Fibroblast of skin of abdomen (primary cell): Measurements from ENCODE around the gene DDX31.

Experiments
- DNase-seq: peaks from one replicate; pipeline ENCODE4 v3.0.0-alpha.2; 2013

The DDX31 gene

DNA sequence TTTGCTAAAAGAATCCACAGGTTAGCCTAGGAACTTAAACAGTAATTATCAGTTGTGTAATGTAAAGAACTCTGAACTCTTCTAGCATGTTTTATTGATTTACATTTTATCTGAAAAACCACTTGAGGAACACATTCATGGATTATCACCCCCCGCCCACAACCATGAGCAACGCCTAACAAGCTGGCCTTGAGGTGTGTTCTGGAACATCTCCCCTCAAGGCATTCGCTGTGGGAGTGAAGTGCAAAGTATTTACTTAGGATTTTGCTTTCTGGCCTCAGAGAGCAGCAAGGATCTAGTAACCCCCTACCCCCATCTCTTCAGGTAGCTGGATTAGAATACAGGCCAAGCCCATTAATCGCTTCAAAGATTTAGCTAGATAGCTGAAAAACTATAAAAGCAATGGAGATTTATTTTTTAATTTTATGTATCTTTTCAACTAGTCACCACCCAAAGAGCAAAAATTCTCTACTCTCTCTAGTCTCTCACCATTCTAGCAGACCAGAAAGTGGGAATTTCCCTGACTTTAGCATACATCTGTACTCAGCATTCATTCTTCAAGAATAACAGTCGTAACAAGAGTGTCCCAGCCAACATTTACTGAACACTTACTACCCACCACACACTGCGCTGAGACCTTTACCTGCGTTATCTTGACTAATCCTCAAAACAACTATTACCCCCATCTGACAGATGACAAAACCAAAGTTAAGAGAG, 37.2 kb downstream of the DDX31 start:
- DNase-seq = no peak

DNA sequence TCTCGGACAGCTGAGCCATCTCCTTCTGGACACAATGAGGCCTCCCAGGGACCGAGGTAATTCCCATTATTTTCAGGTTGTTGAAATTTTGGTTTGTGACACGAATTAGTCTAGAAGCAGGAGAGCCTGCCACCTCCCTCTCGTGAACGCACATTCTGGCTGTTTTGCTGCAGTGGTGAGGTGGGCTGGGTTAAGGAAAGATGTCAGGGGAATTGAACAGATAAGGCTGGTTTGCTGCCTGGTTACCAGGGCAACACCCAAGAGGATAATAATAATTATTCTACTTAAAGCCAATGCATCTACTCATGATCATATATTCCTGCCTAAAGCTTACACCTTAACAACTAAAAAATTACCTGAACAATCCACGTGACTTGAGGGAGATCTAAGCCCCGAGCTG, 38.1 kb downstream of the DDX31 start:
- DNase-seq = no peak

DNA sequence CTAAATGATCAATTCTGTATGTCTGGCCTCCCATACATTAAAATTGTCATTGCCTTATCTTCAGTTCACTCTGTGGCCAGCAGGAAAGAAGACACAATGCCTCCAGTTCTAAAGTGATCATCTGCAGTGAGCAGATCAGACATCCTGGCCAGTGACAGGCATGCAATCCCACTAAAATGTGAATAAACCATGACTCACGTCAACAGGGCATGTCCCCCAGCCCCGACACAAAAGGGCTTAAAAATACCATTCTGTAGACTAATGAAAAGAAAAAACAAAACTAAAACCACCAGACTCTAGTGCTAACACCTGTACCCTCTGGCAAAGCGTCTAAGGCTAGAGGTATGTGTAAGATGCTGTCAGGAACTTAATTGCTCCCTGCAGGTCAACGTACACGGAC, 38.5 kb downstream of the DDX31 start:
- peak; percentile 79 for DNase-seq

DNA sequence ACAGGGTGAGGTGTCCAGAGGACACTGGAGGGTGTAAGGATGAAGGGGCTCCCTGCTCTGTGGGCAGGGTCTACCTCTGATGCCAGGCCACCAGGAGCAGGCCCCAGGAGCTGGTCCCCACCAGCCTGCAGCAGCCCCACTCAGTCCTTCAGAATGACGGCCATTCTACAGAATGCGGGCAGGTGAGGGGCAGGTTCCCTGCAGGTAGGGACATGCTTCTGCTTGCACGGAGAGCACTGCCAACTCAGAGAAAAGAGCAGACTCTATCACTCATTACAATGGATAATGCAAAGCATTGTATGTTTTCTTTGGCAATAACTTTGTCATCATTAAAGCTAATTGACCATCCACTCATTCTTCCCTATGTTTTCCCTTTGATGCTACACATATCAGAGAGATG, 39.0 kb downstream of the DDX31 start:
- DNase-seq = no peak

DNA sequence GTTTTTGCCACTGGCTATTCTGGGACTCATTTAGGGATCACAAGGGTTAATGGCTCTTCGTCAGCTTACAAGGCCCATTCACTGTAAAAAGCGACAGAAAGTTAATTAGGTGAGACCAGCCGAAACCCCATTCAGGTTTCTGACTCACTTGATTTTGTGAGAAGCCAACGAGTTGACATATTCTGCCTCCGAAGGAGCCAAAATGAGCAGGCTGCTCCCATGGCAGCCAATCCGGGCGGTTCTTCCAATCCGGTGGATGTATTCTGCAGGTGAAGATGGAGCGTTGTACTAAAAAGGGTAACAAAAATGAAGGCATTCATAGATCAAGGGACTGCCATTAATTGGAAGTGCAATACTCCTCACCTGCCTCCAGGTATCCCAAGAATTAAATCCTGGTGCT, 39.7 kb downstream of the DDX31 start:
- no peak for DNase-seq

DNA sequence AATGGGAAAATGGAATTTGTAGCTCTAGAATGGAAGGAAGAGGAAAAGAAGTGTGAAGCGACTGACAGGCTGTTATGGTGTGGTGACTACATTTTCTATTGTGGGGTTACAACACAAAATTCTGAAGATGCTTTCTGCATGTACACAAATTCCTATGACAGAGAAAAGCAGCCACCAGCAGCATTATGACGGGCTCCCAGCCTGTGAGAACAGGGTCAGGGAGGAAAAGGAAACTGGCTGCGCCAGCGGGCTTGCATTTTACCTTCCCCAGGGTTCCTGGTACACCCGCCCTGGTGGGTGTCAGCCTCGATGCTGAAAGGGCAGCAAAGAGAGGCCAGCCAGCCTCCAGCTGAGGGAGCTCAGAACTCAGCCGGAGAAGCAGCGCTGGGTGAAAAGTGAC, 41.0 kb downstream of the DDX31 start:
- no peak for DNase-seq

DNA sequence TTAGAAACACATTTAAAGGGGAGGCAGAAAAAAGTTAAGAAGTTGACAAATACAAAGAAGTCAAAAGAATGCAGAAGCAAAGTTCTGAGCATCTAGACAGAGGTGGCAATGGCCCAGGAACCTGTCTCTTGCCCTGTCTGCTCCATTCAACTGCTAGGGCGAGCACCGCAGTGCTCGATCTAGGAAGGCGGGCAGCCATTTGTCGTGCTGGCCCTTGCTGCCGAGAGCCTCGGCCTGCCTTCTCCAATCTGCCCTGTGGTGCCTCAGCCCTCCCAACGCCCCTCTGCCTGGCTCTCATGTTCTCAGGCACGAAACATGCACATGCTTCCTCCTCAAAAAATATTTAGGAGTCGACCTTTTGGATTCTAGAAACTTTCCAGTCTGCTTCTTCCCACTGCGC, 42.2 kb downstream of the DDX31 start:
- no peak for DNase-seq

DNA sequence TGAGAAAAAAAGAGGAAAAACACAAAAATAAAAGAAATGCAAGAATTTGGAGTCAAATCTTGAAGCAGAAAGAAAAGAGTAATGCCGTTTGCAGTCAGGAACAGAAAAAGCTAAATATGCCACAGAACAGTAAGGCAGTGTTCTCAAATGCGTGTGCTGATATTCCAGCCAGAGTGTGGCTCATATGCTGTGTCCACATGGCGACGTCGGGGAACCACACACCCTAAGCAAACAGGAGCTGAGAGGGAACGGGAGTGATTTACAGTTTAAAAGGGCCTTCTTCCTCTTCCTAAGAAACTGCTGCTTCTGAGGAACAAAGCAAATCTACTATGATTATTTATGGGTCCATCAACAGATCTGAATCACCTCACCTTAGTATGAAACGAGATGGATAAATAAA, 42.7 kb downstream of the DDX31 start:
- no peak for DNase-seq

DNA sequence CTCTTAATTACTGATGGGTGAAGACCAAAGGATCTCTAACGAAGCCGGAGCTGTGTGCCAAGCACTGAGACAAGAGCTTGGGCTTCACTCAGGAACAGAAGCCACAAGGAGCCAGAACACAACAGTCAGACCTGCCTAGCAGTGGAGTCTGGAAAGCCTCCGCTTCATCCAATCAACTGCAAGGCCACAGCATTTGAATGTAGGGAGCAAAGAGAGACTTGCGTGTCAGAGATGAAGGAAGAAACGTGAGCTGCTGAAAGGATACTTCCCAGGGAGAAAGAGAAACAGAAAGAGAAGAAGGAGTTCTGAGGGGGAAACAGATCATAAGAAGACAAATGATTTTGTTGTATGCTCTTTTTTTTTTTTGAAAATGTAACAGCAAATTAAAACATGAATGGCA, 43.5 kb downstream of the DDX31 start:
- no peak for DNase-seq

DNA sequence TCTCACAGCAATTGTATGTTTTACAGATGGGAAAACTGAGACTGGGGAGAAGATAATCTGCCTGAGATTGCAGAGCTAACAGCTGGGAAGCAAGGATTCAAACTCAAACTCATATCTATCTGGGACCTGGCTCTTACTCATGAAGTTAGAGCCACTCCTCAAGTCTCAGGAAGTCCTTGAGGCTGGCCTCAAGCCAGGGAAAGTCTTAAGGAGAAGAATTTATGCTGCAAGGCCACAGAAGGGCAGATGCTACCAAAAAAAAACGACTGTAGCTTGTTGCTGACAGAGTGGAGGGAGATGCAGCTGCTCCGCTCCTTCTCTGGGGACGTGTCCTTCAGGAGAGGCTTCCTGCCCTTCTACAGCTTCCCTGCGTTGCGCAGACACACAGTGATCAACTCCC, 47.6 kb downstream of the DDX31 start:
- peak; percentile 54 for DNase-seq

DNA sequence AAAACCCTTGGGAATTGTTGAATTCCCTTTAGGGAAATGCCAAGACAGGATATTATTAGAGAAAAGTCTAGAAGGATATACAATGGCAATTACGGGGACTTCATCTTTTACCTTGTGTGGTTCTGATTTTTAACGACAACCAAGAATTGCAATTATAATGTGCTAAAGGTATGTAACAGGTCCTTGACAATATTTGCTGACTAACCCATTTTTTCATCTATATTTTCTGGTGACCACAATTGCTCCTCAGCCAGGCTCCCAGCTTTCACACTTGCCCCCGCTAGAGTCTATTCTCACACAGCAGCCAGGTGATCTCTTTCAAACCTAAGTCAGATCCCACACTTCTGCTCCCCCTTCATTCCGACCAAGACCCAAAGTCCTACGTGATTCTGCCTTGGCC, 53.1 kb downstream of the DDX31 start:
- DNase-seq = no peak

DNA sequence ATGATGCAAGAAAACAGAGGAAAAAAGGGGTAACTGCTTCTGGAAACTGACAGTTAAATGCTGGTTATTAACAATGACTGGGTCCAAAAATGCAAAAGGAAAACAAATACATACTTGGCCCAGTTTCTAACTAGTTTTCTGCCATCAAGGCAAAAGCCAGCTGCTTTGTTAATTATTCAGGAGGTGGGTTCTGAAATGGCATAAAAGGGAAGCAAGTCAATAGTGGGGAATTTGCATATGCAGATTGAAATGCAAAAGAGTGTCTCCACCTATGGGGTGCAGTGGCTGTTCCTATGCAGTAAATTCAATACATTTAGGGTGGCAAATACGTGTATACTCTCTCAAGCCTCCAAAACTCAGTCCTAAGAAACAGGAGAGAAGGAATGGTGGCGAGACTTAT, 54.0 kb downstream of the DDX31 start:
- DNase-seq = no peak

DNA sequence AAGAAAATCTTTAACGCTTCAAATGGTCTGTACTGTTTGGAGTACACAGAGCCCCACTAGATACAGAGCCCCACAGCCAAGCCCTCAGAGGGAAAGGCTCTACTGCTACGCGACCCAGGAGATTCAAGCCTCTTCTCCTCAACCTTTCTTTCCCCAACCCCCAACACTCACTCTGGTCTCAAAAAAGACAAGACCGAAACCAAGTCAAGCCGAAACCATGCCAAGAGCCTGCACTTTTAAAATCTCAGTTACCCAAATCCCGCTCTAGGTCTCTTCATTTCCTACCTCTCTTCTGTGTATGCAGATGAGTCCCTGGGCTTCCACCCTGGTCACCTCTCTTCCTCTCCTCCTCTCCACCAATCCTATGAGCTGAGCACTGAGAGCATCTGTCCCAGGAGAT, 55.5 kb downstream of the DDX31 start:
- DNase-seq = no peak

DNA sequence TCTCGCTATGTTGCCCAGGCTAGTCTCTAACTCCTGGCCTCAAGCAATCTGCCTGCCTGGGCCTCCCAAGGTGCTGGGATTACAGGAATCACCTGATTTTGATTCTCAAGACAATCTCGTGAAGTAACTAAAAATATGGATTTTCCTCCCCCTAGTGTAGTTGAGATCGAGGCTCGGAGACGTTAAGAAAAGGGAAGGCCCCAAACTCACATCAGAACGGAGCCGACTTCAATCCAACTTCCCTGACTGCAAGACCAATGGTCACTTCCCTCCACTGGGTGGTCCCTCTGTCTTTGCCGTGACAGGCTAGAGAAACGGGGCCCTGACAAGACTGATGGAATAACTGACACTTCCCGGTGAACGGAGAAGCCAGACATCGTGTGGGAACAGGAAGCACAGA, 59.1 kb downstream of the DDX31 start:
- DNase-seq = no peak

DNA sequence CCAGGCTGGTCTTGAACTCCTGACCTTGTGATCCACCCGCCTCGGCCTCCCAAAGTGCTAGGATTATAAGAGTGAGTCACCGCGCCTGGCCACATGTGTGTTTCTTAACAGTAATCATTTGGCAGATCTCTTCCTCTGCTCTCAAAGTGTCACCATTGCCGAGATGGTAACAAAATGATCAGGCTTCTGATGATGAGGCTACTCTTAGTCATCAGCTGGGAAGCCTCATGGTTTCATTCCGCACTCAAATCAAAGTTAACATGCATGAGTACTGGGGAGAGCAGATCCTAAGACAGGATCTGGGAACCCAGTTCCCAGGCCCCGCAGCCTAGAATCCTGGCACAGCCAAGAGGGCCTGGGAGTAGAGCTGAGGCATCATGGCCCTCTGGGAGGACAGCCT, 60.0 kb downstream of the DDX31 start:
- peak; percentile 89 for DNase-seq

DNA sequence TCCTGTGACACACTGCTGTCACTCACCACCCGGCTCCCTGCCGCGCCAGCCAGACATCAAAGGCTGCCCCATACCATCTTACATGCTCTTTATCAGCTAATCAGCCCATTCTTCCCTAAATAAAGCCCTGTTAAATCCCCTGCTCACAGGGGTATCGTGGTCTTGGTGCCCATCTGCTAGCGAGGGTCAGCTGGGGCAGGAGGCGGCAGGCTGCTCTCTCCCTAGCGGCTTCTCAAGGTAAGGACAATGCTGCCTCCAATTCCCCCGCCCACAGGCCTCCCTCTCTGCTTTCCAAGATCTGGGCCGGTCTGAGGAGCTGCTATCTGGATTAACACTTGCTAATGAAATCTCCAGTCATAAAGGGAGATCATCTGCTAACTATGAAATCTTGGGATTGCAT, 60.6 kb downstream of the DDX31 start:
- DNase-seq = no peak

DNA sequence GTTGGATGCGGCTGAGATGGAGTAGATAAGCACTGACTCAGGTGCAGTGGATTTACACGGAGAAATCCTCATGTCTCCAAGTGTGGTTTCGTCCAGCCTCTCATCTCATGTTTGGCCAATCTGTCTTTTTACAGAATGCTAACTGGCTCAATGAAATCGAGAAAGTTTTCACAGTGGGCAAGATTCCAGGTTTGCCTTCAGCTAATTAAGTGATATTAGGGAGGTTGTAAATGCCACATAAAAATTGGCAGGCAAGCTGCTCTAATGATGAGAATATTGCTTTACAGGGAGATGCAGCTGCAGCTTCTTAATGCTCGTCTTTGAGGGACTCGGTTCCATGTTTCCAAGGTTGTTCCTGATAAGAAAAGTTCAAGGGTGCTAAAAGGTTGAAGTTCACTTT, 63.7 kb downstream of the DDX31 start:
- no peak for DNase-seq

DNA sequence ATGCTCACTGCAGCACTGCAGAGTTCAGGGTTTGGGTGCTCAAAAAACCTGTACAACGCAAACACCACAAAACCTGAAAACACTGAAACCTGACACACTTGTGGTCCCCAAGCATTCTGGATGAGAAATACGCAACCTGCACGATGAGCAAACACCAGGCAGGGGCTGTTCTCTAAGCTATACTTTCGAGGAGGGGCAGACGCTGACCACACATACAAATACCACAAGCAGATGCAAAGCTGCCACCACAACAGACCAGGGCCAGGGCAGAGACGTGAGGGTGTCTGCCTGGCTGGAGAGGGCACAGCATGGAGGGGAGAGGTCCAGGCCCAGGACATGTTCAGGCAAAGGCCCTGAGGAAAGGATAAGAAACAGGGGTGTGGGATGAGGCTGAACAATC, 64.4 kb downstream of the DDX31 start:
- no peak for DNase-seq

DNA sequence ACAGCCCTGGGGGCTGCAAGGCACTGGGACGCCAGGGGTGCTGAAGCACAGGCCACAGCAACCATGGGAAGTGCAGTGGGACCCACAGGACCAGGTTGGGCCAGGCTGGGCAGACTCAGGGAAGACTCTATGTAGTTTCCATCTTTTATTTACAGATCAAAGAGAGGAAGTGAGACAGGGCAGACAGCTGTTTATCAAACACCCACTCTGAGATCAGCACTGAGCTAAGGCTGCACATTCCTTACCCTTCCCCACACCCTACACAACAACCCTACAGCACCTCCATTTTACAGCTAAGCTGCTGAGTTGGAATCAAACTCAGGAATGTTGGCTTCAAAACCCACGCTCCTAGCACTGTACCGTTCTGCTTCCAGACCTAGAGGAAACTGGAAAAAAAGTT, 67.6 kb downstream of the DDX31 start:
- DNase-seq = no peak

DNA sequence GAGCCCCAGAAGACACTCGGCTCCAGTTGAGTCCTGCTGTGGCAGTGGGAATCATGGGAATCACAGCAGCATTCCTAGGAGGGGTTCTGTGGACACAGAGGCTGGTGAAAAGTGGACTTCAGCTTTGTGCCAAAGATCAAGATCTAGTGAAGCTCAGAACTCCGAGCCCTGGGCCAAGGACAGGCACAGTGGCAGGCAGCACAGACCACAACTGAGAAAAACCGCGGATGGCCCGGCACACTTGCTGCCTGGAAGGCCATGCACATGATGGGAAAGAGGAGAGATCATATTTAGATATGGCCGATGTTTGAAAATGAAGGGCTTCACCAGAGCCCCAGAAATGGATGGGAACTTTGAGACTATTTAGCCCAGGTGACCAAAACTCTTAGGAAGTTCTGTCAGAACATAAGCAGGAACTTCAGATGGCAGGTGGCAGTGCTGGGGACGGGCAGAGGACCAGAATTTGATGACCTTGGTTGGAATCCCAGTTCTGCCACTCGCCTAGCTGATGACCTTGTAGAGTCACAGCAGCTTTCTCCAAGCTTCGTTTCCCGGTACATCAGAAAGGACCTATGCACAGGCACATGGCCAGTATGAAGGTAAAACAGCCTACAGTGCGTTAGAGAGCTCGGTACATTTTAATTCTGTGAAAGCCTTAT, 69.3 kb downstream of the DDX31 start:
- no peak for DNase-seq

DNA sequence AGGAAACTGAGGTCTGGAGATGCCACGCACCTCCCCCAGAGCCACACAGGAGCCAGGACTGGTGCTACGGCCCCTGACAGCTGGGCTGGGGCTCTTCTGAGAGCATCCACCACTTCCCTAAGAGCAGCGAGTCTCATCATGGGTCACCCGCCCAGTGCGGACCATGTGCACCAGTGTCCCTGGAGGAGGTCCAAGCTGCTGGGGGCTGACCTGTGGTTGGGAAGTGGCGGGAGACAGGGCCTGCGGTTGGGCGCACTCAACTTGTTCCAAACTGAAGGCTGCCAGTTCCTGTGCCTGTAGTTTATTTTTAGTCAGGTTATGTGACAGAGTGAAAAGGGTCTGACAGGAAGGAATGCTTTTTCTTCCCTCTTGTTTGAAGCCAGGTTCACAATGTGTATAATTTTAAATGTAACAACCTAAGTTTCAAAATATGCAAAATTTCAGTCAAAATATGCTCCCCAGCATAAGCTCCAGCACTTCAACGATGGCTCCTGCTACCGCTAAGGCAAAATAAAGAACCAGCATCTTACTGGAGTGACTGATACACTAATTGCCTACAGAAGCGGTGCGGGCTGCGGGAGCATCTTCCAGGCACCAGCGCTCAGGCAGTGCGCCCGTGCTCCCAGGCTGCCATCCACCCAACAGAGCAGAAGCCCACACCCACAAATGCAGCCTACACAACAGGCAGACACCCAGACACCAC, 72.6 kb downstream of the DDX31 start:
- no peak for DNase-seq

DNA sequence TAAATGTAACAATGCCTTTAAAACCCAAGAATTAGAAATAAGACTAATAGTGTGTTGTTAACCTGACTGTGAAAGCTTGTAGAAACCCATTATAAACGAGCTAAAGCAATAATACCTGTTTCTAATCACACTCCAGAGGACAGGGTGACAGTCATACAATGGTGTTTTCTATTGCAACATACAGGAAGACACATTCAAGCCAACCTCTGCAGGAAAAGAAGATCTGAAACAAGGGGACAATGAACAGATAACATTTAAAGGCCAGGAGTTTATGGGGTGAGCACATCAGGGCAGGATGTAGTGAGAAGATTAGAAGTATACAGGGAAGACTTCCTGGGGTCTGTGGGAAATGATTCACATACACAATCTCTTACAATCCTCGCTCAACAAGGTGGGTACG, 73.6 kb downstream of the DDX31 start:
- DNase-seq = no peak

DNA sequence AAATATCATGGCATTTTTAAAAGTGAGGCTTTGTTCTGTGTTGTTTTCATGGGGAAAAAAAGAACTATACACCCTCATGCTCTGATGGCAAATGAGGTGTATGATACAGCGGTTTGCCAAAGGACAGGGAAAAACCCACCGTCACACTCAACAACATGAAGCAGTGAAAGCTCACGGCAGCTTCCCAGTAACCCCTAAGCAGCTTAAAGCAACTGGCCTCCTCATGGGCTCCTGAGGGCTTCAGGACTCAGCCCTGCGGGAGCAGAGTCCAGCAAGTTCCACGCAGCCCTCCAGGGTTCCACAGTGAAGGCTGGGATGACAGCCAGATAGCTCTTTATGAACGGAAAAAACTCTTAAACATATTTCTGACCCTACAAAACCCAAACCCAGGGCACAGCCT, 74.5 kb downstream of the DDX31 start:
- no peak for DNase-seq

DNA sequence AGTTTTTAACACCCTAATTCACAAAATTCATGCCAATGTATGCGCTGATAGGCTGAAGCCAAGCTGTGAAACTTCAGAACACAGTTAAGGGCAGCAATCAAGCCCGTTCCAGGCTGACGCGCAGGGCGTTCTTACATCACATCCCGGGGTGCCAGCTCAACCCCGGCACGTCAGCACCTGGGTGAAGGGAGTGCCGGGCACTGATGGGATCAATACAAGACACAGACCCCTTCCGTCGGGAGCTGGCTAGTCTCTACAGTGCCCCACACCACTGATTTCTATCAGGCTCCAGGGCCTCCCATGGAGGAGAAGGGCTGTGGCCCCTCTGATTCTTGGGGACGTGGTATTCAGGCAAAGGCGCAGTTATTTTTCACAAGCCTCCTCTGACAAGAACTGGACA, 75.4 kb downstream of the DDX31 start:
- no peak for DNase-seq
